ENCODE measurements around the gene PROSER3.
"Not testable (repeated sequence)": the region's sequence is repeated elsewhere in the genome, so short reads cannot be mapped to it uniquely, and the experiment has no call there.

Gene PROSER3

GRCh38 chr19:35793381-35794165 lies 35.6 kb downstream of the PROSER3 start:
- peaks cover 4% of the 10 kb centered on the region for H3K4me1 Mint-ChIP-seq (ENCODE audit: low read depth)
- H3K27ac Mint-ChIP-seq, result peak overlapping the region; percentile 50
- H3K9me3 Mint-ChIP-seq (ENCODE audit: low read depth), result no peaks in the 10 kb centered on the region

GRCh38 chr19:35795564-35795963 lies 37.6 kb downstream of the PROSER3 start:
- H3K4me1 Mint-ChIP-seq (ENCODE audit: low read depth); H3K9me3 Mint-ChIP-seq (ENCODE audit: low read depth); H3K36me3 Mint-ChIP-seq; H3K27ac Mint-ChIP-seq; H3K4me3 Mint-ChIP-seq: not testable (repeated sequence)
- H3K27me3 Mint-ChIP-seq, result peaks cover 19% of the 10 kb centered on the region

More at GRCh38 chr19:35793381-35794165, 35.6 kb downstream of the PROSER3 start:
- Mint-ChIP-seq H3K4me3 (no peak overlapping the region), H3K27me3 (peaks cover 17% of the 10 kb centered on the region), H3K36me3 (peaks cover 2% of the 10 kb centered on the region)

GRCh38 chr19:35796645-35797542 lies 38.9 kb downstream of the PROSER3 start:
- Mint-ChIP-seq H3K36me3 (peaks cover 2% of the 10 kb centered on the region), H3K27me3 (peaks cover 21% of the 10 kb centered on the region)

GRCh38 chr19:35797663-35798062 lies 39.7 kb downstream of the PROSER3 start:
- no peaks in the 10 kb centered on the region for H3K9me3 Mint-ChIP-seq (ENCODE audit: low read depth)
- no peak overlapping the region for H3K27ac Mint-ChIP-seq
- H3K4me1 Mint-ChIP-seq (ENCODE audit: low read depth), result peaks cover 4% of the 10 kb centered on the region
- no peak overlapping the region for H3K4me3 Mint-ChIP-seq
- peaks cover 22% of the 10 kb centered on the region for H3K27me3 Mint-ChIP-seq
- peaks cover 2% of the 10 kb centered on the region for H3K36me3 Mint-ChIP-seq

More at GRCh38 chr19:35796645-35797542, 38.9 kb downstream of the PROSER3 start:
- Mint-ChIP-seq H3K4me3 (peak overlapping the region; percentile 27), H3K27ac (no peak overlapping the region), H3K9me3 (ENCODE audit: low read depth) (no peaks in the 10 kb centered on the region), H3K4me1 (ENCODE audit: low read depth) (peaks cover 4% of the 10 kb centered on the region)

GRCh38 chr19:35801828-35802227 lies 43.9 kb downstream of the PROSER3 start:
- Mint-ChIP-seq H3K27me3 (peaks cover 9% of the 10 kb centered on the region), H3K4me1 (ENCODE audit: low read depth) (peaks cover 8% of the 10 kb centered on the region), H3K9me3 (ENCODE audit: low read depth) (no peaks in the 10 kb centered on the region), H3K4me3 (no peak overlapping the region), H3K27ac (no peak overlapping the region), H3K36me3 (no peaks in the 10 kb centered on the region)

GRCh38 chr19:35805526-35806102 lies 47.6 kb downstream of the PROSER3 start:
- peaks cover 3% of the 10 kb centered on the region for H3K27me3 Mint-ChIP-seq

GRCh38 chr19:35806597-35806996 lies 48.6 kb downstream of the PROSER3 start:
- no peak overlapping the region for H3K27ac Mint-ChIP-seq
- peaks cover 5% of the 10 kb centered on the region for H3K4me1 Mint-ChIP-seq (ENCODE audit: low read depth)
- no peaks in the 10 kb centered on the region for H3K36me3 Mint-ChIP-seq
- peaks cover 3% of the 10 kb centered on the region for H3K27me3 Mint-ChIP-seq
- no peak overlapping the region for H3K4me3 Mint-ChIP-seq
- no peaks in the 10 kb centered on the region for H3K9me3 Mint-ChIP-seq (ENCODE audit: low read depth)

More at GRCh38 chr19:35805526-35806102, 47.6 kb downstream of the PROSER3 start:
- no peak overlapping the region for H3K27ac Mint-ChIP-seq
- H3K9me3 Mint-ChIP-seq (ENCODE audit: low read depth), result no peaks in the 10 kb centered on the region
- peaks cover 5% of the 10 kb centered on the region for H3K4me1 Mint-ChIP-seq (ENCODE audit: low read depth)
- H3K4me3 Mint-ChIP-seq, result no peak overlapping the region
- no peaks in the 10 kb centered on the region for H3K36me3 Mint-ChIP-seq

GRCh38 chr19:35807633-35808032 lies 49.7 kb downstream of the PROSER3 start:
- H3K4me1 Mint-ChIP-seq (ENCODE audit: low read depth), result peaks cover 5% of the 10 kb centered on the region
- H3K4me3 Mint-ChIP-seq, result no peak overlapping the region
- no peaks in the 10 kb centered on the region for H3K36me3 Mint-ChIP-seq
- H3K27ac Mint-ChIP-seq, result no peak overlapping the region
- H3K27me3 Mint-ChIP-seq, result no peaks in the 10 kb centered on the region
- no peaks in the 10 kb centered on the region for H3K9me3 Mint-ChIP-seq (ENCODE audit: low read depth)

- Mint-ChIP-seq H3K9me3 (ENCODE audit: low read depth) (no peaks in the 10 kb centered on the region), H3K36me3 (no peaks in the 10 kb centered on the region), H3K4me3 (no peak overlapping the region), H3K27ac (no peak overlapping the region), H3K27me3 (peaks cover 3% of the 10 kb centered on the region), H3K4me1 (ENCODE audit: low read depth) (no peaks in the 10 kb centered on the region)
These were observed 53.6 kb downstream of the PROSER3 start for GRCh38 chr19:35811317-35812219.

- H3K27ac Mint-ChIP-seq, result no peak within 1 kb of the TSS
- no peaks in the 10 kb centered on the region for H3K9me3 Mint-ChIP-seq (ENCODE audit: low read depth)
- H3K4me1 Mint-ChIP-seq (ENCODE audit: low read depth), result no peaks in the 10 kb centered on the region
- H3K4me3 Mint-ChIP-seq, result no peak within 1 kb of the TSS
- H3K36me3 Mint-ChIP-seq, result no peaks in the 10 kb centered on the region
- H3K27me3 Mint-ChIP-seq, result peaks cover 4% of the 10 kb centered on the region
These were observed 54.5 kb downstream of the PROSER3 start, which contains the start of gene PRODH2 for GRCh38 chr19:35812220-35813042. TSS of gene PRODH2 (minus strand) at chr19:35812845. CDS start at chr19:35812805, 40 bp downstream.

GRCh38 chr19:35813043-35813890 lies 55.3 kb downstream of the PROSER3 start:
- Mint-ChIP-seq H3K36me3 (no peaks in the 10 kb centered on the region), H3K4me1 (ENCODE audit: low read depth) (no peaks in the 10 kb centered on the region), H3K27me3 (peaks cover 6% of the 10 kb centered on the region), H3K9me3 (ENCODE audit: low read depth) (no peaks in the 10 kb centered on the region), H3K4me3 (no peak overlapping the region), H3K27ac (no peak overlapping the region)

GRCh38 chr19:35816262-35816661 lies 58.3 kb downstream of the PROSER3 start:
- Mint-ChIP-seq H3K4me3 (no peak overlapping the region), H3K36me3 (no peaks in the 10 kb centered on the region), H3K27me3 (peaks cover 8% of the 10 kb centered on the region), H3K4me1 (ENCODE audit: low read depth) (no peaks in the 10 kb centered on the region), H3K27ac (no peak overlapping the region), H3K9me3 (ENCODE audit: low read depth) (no peaks in the 10 kb centered on the region)

- no peaks in the 10 kb centered on the region for H3K4me1 Mint-ChIP-seq (ENCODE audit: low read depth)
- no peaks in the 10 kb centered on the region for H3K9me3 Mint-ChIP-seq (ENCODE audit: low read depth)
- H3K36me3 Mint-ChIP-seq, result no peaks in the 10 kb centered on the region
- no peak overlapping the region for H3K4me3 Mint-ChIP-seq
- no peak overlapping the region for H3K27ac Mint-ChIP-seq
- peaks cover 8% of the 10 kb centered on the region for H3K27me3 Mint-ChIP-seq
These were observed 58.9 kb downstream of the PROSER3 start for GRCh38 chr19:35816846-35817245.

Data from activated naive CD8-positive, alpha-beta T cell (primary cell).